HUES64 (cell line): Measurements from ENCODE around the gene ZNF35.

ENCODE experiments used
- H3K27ac ChIP-seq: 2 replicates; pipeline ENCODE4 v1.7.0; 2013; ENCODE audit warnings: low read depth, low read length, inconsistent platforms
- H3K27me3 ChIP-seq: 2 replicates; pipeline ENCODE4 v1.6.1; 2013; ENCODE audit warnings: mild to moderate bottlenecking, low read length; ENCODE audit not compliant: insufficient read depth
- H3K36me3 ChIP-seq: 2 replicates; pipeline ENCODE4 v1.6.1; 2013; ENCODE audit warnings: mild to moderate bottlenecking, low read length; ENCODE audit not compliant: insufficient read depth
- H3K4me1 ChIP-seq: 2 replicates; pipeline ENCODE4 v1.6.1; 2013; ENCODE audit warnings: mild to moderate bottlenecking, low read length, moderate library complexity; ENCODE audit not compliant: insufficient read depth
- H3K4me3 ChIP-seq: 2 replicates; pipeline ENCODE4 v1.5.1; 2013; ENCODE audit warnings: mild to moderate bottlenecking, low read length, moderate library complexity
- H3K9ac ChIP-seq: 2 replicates; pipeline ENCODE4 v1.6.1; 2013; ENCODE audit warnings: mild to moderate bottlenecking, low read depth, low read length
- H3K9me3 ChIP-seq: 2 replicates; pipeline ENCODE4 v1.6.1; 2013; ENCODE audit warnings: low read depth, low read length; ENCODE audit not compliant: insufficient read depth
- WGBS: fragments of 150-250, 120-280 bp; methylation state at CpG from one replicate; pipeline ENCODE4 v1.1.7; 2013; ENCODE audit warnings: missing lambda C conversion rate; 5-methylcytosine and 5-hydroxymethylcytosine counted together

ZNF35 gene

GRCh38 chr3:44685128-44685800 is 36.7 kb downstream of the ZNF35 start:
- no peak overlapping the region for H3K27ac ChIP-seq
- H3K9me3 ChIP-seq, result peaks cover 29% of the 10 kb centered on the region
- peaks cover 14% of the 10 kb centered on the region; the same call in 1 of the 2 replicates for H3K36me3 ChIP-seq
- H3K9ac ChIP-seq, result peak overlapping the region; percentile 84
- H3K27me3 ChIP-seq, result no peaks in the 10 kb centered on the region
- WGBS, result 7% methylated on average over 46 of the region's 48 CpGs
- peak overlapping the region; percentile 97 for H3K4me3 ChIP-seq
- no peaks in the 10 kb centered on the region for H3K4me1 ChIP-seq

GRCh38 chr3:44687898-44688297 is 39.4 kb downstream of the ZNF35 start:
- Histone ChIP-seq H3K27ac (no peak overlapping the region), H3K4me3 (no peak overlapping the region), H3K27me3 (no peaks in the 10 kb centered on the region), H3K9ac (no peak overlapping the region), H3K36me3 (peaks cover 14% of the 10 kb centered on the region; the same call in 1 of the 2 replicates), H3K9me3 (peaks cover 21% of the 10 kb centered on the region; the same call in 1 of the 2 replicates), H3K4me1 (no peaks in the 10 kb centered on the region)
- WGBS, result 58% methylated on average over 1 of the region's 1 CpG
